Urothelium cell line (cell line): ENCODE data around the gene CTR9.
A peak's percentile ranks its signal among the peaks of the same experiment; 100 is the strongest.

Experiments used
- DNase-seq: peaks from one replicate; pipeline ENCODE4 v3.0.0; 2011; ENCODE audit warnings: low spot score, mixed read lengths
- FAIRE-seq: peaks from 2 replicates; lab custom pipeline; 2011; peaks lifted over from hg19 to GRCh38; lab: Jason Lieb, UNC

The CTR9 gene

GRCh38 chr11:10750838-10751580 is at the start of gene CTR9:
TSS of gene CTR9 (plus strand) at chr11:10751246. CDS start at chr11:10751413, 167 bp downstream.
- FAIRE-seq (peak; percentile 42), DNase-seq (peak; percentile 92)

GRCh38 chr11:10701982-10702381 is 49.1 kb upstream of the CTR9 start:
- DNase-seq (no peak), FAIRE-seq (no peak)

- DNase-seq (no peak), FAIRE-seq (no peak)
These were observed 42.9 kb upstream of the CTR9 start for GRCh38 chr11:10708131-10708530.

GRCh38 chr11:10709299-10710086 is 41.6 kb upstream of the CTR9 start:
- FAIRE-seq, result no peak
- no peak for DNase-seq

GRCh38 chr11:10715571-10715970 is 35.5 kb upstream of the CTR9 start:
- no peak for FAIRE-seq
- no peak for DNase-seq

- no peak for DNase-seq
- no peak for FAIRE-seq
These were observed 34.9 kb upstream of the CTR9 start for GRCh38 chr11:10716122-10716521.

- DNase-seq, result no peak
- FAIRE-seq, result no peak
These were observed 34.3 kb upstream of the CTR9 start for GRCh38 chr11:10716543-10717259.

GRCh38 chr11:10719616-10720015 is 31.4 kb upstream of the CTR9 start:
- DNase-seq, result no peak
- FAIRE-seq, result no peak

GRCh38 chr11:10720881-10721376 is 30.1 kb upstream of the CTR9 start:
- FAIRE-seq (no peak), DNase-seq (no peak)

GRCh38 chr11:10722307-10722706 is 28.7 kb upstream of the CTR9 start:
- DNase-seq, result no peak
- no peak for FAIRE-seq

GRCh38 chr11:10725114-10725906 is 25.7 kb upstream of the CTR9 start:
- FAIRE-seq (peak; percentile 75), DNase-seq (peak; percentile 86)

GRCh38 chr11:10725907-10726253 is 25.2 kb upstream of the CTR9 start:
- FAIRE-seq (no peak), DNase-seq (no peak)

- DNase-seq, result no peak
- no peak for FAIRE-seq
These were observed 23.7 kb upstream of the CTR9 start for GRCh38 chr11:10727146-10727851.

GRCh38 chr11:10728154-10728553 is 22.9 kb upstream of the CTR9 start:
- no peak for FAIRE-seq
- DNase-seq, result no peak

GRCh38 chr11:10728789-10729472 is 22.1 kb upstream of the CTR9 start:
- DNase-seq (no peak), FAIRE-seq (no peak)

- FAIRE-seq, result no peak
- no peak for DNase-seq
These were observed 20.9 kb upstream of the CTR9 start for GRCh38 chr11:10730151-10730550.

- FAIRE-seq, result no peak
These were observed 19.9 kb upstream of the CTR9 start for GRCh38 chr11:10731064-10731680.

GRCh38 chr11:10735481-10736475 is 15.3 kb upstream of the CTR9 start:
- no peak for FAIRE-seq
- DNase-seq, result peak; percentile 95

More at GRCh38 chr11:10731064-10731680, 19.9 kb upstream of the CTR9 start:
- no peak for DNase-seq
